ENCODE results near the gene THOC2.
"Not testable (repeated sequence)": the region's sequence is repeated elsewhere in the genome, so short reads cannot be mapped to it uniquely, and the experiment has no call there.

THOC2 gene

GRCh38 chrX:123736333-123736921 is 3.6 kb upstream of the THOC2 start:
- no peak for DNase-seq

- not testable (repeated sequence) for DNase-seq
Observed at GRCh38 chrX:123735137-123735536, 2.3 kb upstream of the THOC2 start.

GRCh38 chrX:123734079-123734478 is 1.2 kb upstream of the THOC2 start:
- DNase-seq = not testable (repeated sequence)

GRCh38 chrX:123731987-123732669 is 724 bp downstream of the THOC2 start:
- no peak for DNase-seq

GRCh38 chrX:123731258-123731986 is 1.4 kb downstream of the THOC2 start:
- no peak for DNase-seq

GRCh38 chrX:123728554-123728953 is 4.3 kb downstream of the THOC2 start:
- DNase-seq = no peak

- DNase-seq = no peak
Observed at GRCh38 chrX:123728016-123728415, 4.8 kb downstream of the THOC2 start.

GRCh38 chrX:123722193-123722592 is 10.7 kb downstream of the THOC2 start:
- DNase-seq = not testable (repeated sequence)

- no peak for DNase-seq
Observed at GRCh38 chrX:123720486-123720885, 12.4 kb downstream of the THOC2 start.

- DNase-seq = no peak
Observed at GRCh38 chrX:123713841-123714240, 19.0 kb downstream of the THOC2 start.

- DNase-seq = no peak
Observed at GRCh38 chrX:123713434-123713833, 19.4 kb downstream of the THOC2 start.

- DNase-seq = not testable (repeated sequence)
Observed at GRCh38 chrX:123711201-123711600, 21.7 kb downstream of the THOC2 start.

GRCh38 chrX:123704781-123705180 is 28.1 kb downstream of the THOC2 start:
- DNase-seq = no peak

- DNase-seq = no peak
Observed at GRCh38 chrX:123698979-123699520, 33.8 kb downstream of the THOC2 start.

- no peak for DNase-seq
Observed at GRCh38 chrX:123696334-123696733, 36.5 kb downstream of the THOC2 start.

GRCh38 chrX:123695242-123695641 is 37.6 kb downstream of the THOC2 start:
- no peak for DNase-seq

GRCh38 chrX:123691776-123692175 is 41.1 kb downstream of the THOC2 start:
- DNase-seq = no peak

- DNase-seq = no peak
Observed at GRCh38 chrX:123688524-123688923, 44.3 kb downstream of the THOC2 start.

- DNase-seq = no peak
Observed at GRCh38 chrX:123685232-123685631, 47.6 kb downstream of the THOC2 start.

GRCh38 chrX:123682186-123682585 is 50.7 kb downstream of the THOC2 start:
- DNase-seq = no peak

- not testable (repeated sequence) for DNase-seq
Observed at GRCh38 chrX:123679733-123680460, 53.0 kb downstream of the THOC2 start.

- no peak for DNase-seq
Observed at GRCh38 chrX:123675154-123675553, 57.7 kb downstream of the THOC2 start.

- no peak for DNase-seq
Observed at GRCh38 chrX:123673813-123674212, 59.0 kb downstream of the THOC2 start.
